HUES6 (cell line): Measurements from ENCODE around the gene TFEB.

Source experiments
- H3K27ac ChIP-seq: 2 replicates; pipeline ENCODE4 v1.7.0; 2013; ENCODE audit warnings: low read depth, mild to moderate bottlenecking, low read length, inconsistent platforms
- H3K27me3 ChIP-seq: 2 replicates; pipeline ENCODE4 v1.6.1; 2013; ENCODE audit warnings: low read length; ENCODE audit not compliant: control insufficient read depth, insufficient read depth
- H3K36me3 ChIP-seq: 2 replicates; pipeline ENCODE4 v1.6.1; 2013; ENCODE audit warnings: low read length; ENCODE audit not compliant: control insufficient read depth, insufficient read depth
- H3K4me1 ChIP-seq: 2 replicates; pipeline ENCODE4 v1.6.1; 2013; ENCODE audit warnings: low read length; ENCODE audit not compliant: control insufficient read depth, insufficient read depth
- H3K4me3 ChIP-seq: 2 replicates; pipeline ENCODE4 v1.5.1; 2013; ENCODE audit warnings: low read depth, low read length
- H3K9ac ChIP-seq: one replicate; pipeline ENCODE4 v1.6.1; 2013; ENCODE audit warnings: mild to moderate bottlenecking, low read length
- H3K9me3 ChIP-seq: 2 replicates; pipeline ENCODE4 v1.6.1; 2013; ENCODE audit warnings: low read depth, low read length; ENCODE audit not compliant: control insufficient read depth, insufficient read depth

Gene TFEB

GRCh38 chr6:41683523-41684310 lies 51.7 kb downstream of the TFEB start:
- Histone ChIP-seq H3K9ac (no peak overlapping the region), H3K4me3 (peak overlapping the region; percentile 28), H3K36me3 (no peaks in the 10 kb centered on the region), H3K9me3 (no peaks in the 10 kb centered on the region), H3K27me3 (peaks cover 7% of the 10 kb centered on the region; the same call in 1 of the 2 replicates), H3K4me1 (peaks cover 43% of the 10 kb centered on the region), H3K27ac (no peak overlapping the region)

- Histone ChIP-seq H3K4me1 (peaks cover 38% of the 10 kb centered on the region), H3K36me3 (no peaks in the 10 kb centered on the region), H3K4me3 (peak overlapping the region; percentile 28), H3K9ac (no peak overlapping the region), H3K27ac (no peak overlapping the region), H3K9me3 (no peaks in the 10 kb centered on the region), H3K27me3 (peaks cover 7% of the 10 kb centered on the region; the same call in 1 of the 2 replicates)
Measured at GRCh38 chr6:41683273-41683522, 52.2 kb downstream of the TFEB start.

DNA sequence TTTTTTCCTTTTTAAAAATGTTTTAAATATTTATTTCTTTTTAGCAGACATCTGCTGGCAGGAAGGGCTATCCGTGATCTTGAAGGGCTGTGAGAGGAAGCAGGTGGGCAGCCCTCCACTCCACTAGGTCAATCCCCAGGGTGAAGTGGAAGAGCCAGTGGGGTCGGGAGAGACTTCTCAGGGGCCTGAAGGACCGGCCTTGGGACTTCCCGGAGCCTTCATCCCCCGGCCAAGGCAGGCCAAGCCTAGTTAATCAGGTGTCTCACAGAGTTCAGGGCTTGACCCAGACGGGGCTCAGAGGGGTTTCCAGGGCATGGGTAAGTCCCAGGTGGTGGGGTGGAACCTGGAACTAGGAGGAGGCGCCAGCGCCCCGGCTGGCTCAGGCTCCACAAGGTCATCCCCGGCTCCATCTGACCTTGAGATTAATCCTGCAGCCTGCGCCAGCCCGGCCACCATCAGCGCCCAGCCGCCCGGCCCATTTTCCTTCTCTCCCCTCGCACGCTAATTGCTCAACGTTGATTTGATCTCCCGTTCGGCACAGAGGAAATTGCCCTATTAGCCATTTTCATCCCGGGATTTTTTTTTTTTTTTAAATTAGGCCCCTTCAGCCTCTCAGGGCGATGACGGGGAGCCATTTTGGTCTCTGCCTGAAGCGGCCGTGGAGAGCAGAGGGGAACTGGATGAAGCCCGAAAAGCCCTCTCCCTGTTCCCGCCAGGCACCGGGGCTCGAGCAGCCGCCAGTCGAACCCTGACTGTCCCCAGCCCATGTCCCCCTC lies 52.7 kb downstream of the TFEB start:
- Histone ChIP-seq H3K9me3 (no peaks in the 10 kb centered on the region), H3K4me1 (peaks cover 35% of the 10 kb centered on the region), H3K27me3 (peaks cover 7% of the 10 kb centered on the region; the same call in 1 of the 2 replicates), H3K9ac (no peak overlapping the region), H3K27ac (no peak overlapping the region), H3K4me3 (no peak overlapping the region), H3K36me3 (no peaks in the 10 kb centered on the region)

DNA sequence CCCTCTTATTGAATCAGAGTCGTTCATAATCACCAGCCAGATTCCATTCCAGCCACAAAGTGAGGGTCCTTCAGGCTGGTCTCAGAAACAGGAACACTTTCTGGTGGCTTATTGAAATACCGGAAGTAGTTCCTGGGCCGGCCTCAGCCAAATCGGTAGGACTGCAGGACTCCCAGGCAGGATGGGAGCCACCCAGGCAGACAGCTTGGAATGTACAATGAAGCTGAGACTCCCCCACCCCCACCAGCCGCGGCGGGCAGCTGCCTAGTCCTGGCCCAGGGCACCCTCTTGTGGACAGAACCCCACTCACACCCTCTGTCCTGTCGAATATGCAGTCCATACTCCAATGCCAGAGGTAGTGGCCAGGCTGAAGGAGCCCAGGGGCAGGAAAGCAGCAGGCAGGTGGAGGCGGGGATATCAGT lies 53.3 kb downstream of the TFEB start:
- Histone ChIP-seq H3K27ac (no peak overlapping the region), H3K4me1 (peaks cover 34% of the 10 kb centered on the region), H3K27me3 (peaks cover 10% of the 10 kb centered on the region; the same call in 1 of the 2 replicates), H3K4me3 (no peak overlapping the region), H3K9me3 (no peaks in the 10 kb centered on the region), H3K9ac (no peak overlapping the region), H3K36me3 (no peaks in the 10 kb centered on the region)

DNA sequence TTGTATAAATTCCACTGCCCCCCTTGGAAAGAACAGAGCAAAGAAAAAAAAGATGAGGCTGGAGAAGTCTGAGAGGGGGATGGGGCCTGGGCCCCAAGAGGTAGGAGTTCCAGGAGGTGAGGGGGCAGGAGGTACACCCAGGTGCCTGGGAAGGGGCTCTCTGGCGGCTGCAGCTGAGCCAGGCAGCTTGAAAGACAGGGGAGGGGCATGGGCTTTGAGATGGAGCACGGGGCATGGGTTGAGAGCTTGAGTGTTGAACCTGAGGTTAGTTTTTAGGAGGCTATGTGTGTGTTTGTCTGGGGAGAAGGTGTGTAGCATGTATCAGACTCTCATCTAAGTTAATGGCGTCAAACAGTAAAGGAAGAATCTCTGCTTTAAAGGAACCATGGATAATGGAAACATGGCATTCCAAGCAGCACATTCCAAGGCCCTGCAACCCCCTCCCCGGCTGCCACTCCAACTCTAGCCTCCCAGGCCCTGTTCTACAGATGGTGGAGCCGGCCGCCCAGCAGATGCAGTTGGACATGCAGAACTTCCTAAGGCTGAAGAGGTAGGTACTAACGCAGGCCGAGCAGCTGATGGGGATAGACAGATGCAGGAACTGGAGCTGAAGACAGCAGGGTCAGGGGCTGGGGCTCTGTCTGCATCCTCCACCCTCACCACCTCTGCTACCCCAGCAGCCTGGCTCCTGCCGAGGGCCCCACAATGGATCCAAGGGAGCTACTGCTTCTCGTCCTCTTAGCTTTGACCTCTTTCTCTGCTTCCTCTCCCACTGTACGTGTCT lies 55.0 kb downstream of the TFEB start:
- Histone ChIP-seq H3K27ac (no peak overlapping the region), H3K36me3 (no peaks in the 10 kb centered on the region), H3K4me1 (peaks cover 37% of the 10 kb centered on the region), H3K4me3 (no peak overlapping the region), H3K9ac (no peak overlapping the region), H3K27me3 (peaks cover 11% of the 10 kb centered on the region; the same call in 1 of the 2 replicates), H3K9me3 (no peaks in the 10 kb centered on the region)

- Histone ChIP-seq H3K4me1 (peaks cover 37% of the 10 kb centered on the region), H3K9me3 (no peaks in the 10 kb centered on the region), H3K27ac (no peak overlapping the region), H3K27me3 (peaks cover 9% of the 10 kb centered on the region; the same call in 1 of the 2 replicates), H3K4me3 (no peak overlapping the region), H3K9ac (no peak overlapping the region), H3K36me3 (no peaks in the 10 kb centered on the region)
Measured at GRCh38 chr6:41679696-41680095, 55.7 kb downstream of the TFEB start.

- Histone ChIP-seq H3K9ac (no peak overlapping the region), H3K27me3 (peaks cover 9% of the 10 kb centered on the region; the same call in 1 of the 2 replicates), H3K27ac (no peak overlapping the region), H3K4me3 (no peak overlapping the region), H3K36me3 (no peaks in the 10 kb centered on the region), H3K9me3 (no peaks in the 10 kb centered on the region), H3K4me1 (peaks cover 35% of the 10 kb centered on the region)
Measured at GRCh38 chr6:41678511-41679084, 56.8 kb downstream of the TFEB start.

- peaks cover 9% of the 10 kb centered on the region; the same call in 1 of the 2 replicates for H3K27me3 ChIP-seq
- no peak overlapping the region for H3K9ac ChIP-seq
- H3K9me3 ChIP-seq: no peaks in the 10 kb centered on the region
- H3K27ac ChIP-seq: no peak overlapping the region
- H3K4me1 ChIP-seq: peaks cover 30% of the 10 kb centered on the region
- no peaks in the 10 kb centered on the region for H3K36me3 ChIP-seq
- no peak overlapping the region for H3K4me3 ChIP-seq
Measured at GRCh38 chr6:41677124-41677921, 58.1 kb downstream of the TFEB start.

- no peaks in the 10 kb centered on the region for H3K36me3 ChIP-seq
- H3K4me1 ChIP-seq: peaks cover 28% of the 10 kb centered on the region
- H3K9ac ChIP-seq: no peak overlapping the region
- no peak overlapping the region for H3K4me3 ChIP-seq
- H3K27me3 ChIP-seq: peaks cover 9% of the 10 kb centered on the region; the same call in 1 of the 2 replicates
- no peaks in the 10 kb centered on the region for H3K9me3 ChIP-seq
- H3K27ac ChIP-seq: no peak overlapping the region
Measured at GRCh38 chr6:41676431-41676830, 59.0 kb downstream of the TFEB start.

- no peak overlapping the region for H3K9ac ChIP-seq
- no peaks in the 10 kb centered on the region for H3K9me3 ChIP-seq
- H3K27me3 ChIP-seq: peaks cover 9% of the 10 kb centered on the region; the same call in 1 of the 2 replicates
- H3K27ac ChIP-seq: no peak overlapping the region
- no peaks in the 10 kb centered on the region for H3K36me3 ChIP-seq
- no peak overlapping the region for H3K4me3 ChIP-seq
- peaks cover 28% of the 10 kb centered on the region for H3K4me1 ChIP-seq
Measured at GRCh38 chr6:41675992-41676391, 59.4 kb downstream of the TFEB start.
